ENCODE data around the gene ZNF138. TPM values are rescaled to one million over a fixed set of nuclear protein-coding genes. Genes with fewer than 3 reads are reported as not detected.

ZNF138 gene
- total RNA-seq, 1 experiment from 2014 or later, result 21.4 TPM

DNA sequence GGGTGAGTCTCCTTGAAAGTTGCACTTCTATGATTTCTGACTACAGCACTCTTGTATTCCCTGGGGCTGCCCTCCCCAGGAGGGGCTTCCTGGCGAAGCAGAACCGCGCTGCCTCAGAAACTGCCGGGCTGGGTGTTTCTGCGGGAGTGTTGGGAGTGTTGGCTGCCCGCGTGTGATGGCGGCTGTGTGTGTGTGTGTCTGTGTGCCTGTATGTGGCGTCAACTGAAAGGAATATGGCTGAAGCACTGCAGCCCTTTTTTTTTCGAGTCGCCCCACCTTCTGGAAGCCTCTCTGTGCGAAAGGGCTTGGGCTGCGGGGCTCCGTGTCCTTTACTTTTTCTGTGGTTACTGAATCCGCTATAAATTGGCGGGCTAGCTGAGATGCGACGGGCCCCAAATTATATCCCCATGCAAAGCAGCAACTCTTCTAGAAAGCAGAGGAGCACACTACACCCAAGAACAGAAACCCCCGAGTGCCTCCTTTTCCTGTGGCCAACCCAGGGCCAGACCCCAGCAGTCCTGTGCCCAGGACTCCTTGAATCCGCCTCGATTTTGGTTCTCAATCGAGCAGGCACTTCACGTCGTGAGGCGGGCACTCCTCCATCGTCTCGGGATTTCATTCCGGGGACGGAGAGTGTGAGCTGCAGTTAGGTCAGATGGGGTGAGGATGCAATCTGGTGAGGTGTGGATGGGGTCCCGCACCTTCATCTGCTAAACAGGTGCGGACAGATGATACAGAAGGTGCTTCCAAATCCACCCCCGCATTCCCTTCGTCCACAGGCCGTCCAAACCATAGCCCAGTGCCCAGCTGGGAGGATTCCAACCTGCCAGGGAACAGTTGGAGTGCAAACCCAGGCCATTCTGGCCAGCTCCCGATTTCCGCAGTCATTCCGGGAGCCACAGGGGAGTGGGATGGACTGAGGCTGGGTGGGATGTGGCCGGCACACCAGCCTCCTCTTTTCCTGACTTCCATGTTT is 86.4 kb downstream of the ZNF138 start:
- Mint-ChIP-seq H3K4me1 (peaks cover 2% of the 10 kb centered on the region; the same call in 1 of the 2 replicates), H3K36me3 (peaks cover 17% of the 10 kb centered on the region), H3K4me3 (no peak overlapping the region), H3K27me3 (ENCODE audit: low read depth) (peaks cover 49% of the 10 kb centered on the region), H3K9me3 (peaks cover 32% of the 10 kb centered on the region), H3K27ac (no peak overlapping the region)
- DNase-seq (ENCODE audit: low spot score) (no peak), ATAC-seq (no peak)
- TF ChIP-seq JUN (CRISPR knock-in tag; IDR thresholded peaks at IDR 0.05) (no peak), NR3C1 (CRISPR knock-in tag; conservative IDR thresholded peaks at IDR 0.05; ENCODE audit: low read depth) (no peak), KAT7 (CRISPR knock-in tag; IDR thresholded peaks at IDR 0.05; ENCODE audit: borderline replicate concordance) (no peak)
- CTCF ChIA-PET, result no interaction called here
- POLR2A ChIA-PET, result no interaction called here

DNA sequence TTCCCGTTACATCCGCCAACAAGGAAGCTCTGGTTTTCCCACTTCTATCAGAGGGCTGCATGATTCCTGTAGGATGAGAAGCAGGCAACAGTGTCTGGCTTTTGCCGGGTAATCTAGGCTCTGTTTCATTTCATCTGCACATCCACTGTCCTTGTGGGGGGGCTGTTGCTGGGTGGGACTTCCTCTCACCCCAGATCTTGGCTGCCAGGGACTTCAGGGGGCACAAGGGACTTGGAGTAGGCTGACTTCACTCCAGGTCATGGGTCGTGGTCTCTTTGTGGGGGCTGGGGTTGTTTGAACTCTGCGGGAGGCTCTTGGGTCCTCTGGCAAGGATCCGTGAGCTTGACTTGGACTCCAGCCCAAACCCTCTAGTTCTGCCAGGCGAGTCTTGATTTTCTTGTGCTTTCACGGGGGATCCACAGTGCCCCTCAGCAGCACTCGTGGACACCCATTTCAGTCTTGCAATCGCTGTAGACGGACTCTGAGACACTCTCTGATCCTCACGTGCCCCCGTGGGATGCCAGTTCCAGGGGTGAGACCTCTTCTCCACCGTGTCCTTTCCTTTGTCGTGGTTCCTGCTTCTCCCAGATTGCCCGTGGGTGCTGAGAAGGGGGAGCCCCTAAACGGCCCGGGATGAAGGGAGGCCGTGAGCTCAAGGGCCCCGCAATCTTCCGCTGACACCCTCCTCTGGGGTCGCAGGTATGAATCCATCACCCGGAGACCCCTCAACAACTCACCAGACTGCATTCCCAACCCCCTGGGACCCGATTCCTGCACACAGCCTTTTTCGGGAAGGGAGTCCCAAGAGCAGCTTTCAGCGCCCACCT is 87.4 kb downstream of the ZNF138 start:
- Mint-ChIP-seq H3K4me3 (no peak overlapping the region), H3K9me3 (peaks cover 32% of the 10 kb centered on the region), H3K27me3 (ENCODE audit: low read depth) (peaks cover 43% of the 10 kb centered on the region), H3K4me1 (peaks cover 2% of the 10 kb centered on the region; the same call in 1 of the 2 replicates), H3K36me3 (peaks cover 14% of the 10 kb centered on the region), H3K27ac (no peak overlapping the region)
- CTCF ChIA-PET, result interaction anchor here (0.8 kb wide), 1 partner anchor 57 kb away, joined by 3 read pairs; no protein-coding TSS in a partner anchor
- TF ChIP-seq ZNF121 (CRISPR knock-in tag; IDR thresholded peaks at IDR 0.05), result no peak
- TF ChIP-seq, protein P1, sequence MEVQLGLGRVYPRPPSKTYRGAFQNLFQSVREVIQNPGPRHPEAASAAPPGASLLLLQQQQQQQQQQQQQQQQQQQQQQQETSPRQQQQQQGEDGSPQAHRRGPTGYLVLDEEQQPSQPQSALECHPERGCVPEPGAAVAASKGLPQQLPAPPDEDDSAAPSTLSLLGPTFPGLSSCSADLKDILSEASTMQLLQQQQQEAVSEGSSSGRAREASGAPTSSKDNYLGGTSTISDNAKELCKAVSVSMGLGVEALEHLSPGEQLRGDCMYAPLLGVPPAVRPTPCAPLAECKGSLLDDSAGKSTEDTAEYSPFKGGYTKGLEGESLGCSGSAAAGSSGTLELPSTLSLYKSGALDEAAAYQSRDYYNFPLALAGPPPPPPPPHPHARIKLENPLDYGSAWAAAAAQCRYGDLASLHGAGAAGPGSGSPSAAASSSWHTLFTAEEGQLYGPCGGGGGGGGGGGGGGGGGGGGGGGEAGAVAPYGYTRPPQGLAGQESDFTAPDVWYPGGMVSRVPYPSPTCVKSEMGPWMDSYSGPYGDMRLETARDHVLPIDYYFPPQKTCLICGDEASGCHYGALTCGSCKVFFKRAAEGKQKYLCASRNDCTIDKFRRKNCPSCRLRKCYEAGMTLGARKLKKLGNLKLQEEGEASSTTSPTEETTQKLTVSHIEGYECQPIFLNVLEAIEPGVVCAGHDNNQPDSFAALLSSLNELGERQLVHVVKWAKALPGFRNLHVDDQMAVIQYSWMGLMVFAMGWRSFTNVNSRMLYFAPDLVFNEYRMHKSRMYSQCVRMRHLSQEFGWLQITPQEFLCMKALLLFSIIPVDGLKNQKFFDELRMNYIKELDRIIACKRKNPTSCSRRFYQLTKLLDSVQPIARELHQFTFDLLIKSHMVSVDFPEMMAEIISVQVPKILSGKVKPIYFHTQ (CRISPR knock-in tag; IDR thresholded peaks at IDR 0.05), result no peak
- no peak for TF ChIP-seq JAZF1 (CRISPR knock-in tag; IDR thresholded peaks at IDR 0.05)
- TF ChIP-seq, protein P2, sequence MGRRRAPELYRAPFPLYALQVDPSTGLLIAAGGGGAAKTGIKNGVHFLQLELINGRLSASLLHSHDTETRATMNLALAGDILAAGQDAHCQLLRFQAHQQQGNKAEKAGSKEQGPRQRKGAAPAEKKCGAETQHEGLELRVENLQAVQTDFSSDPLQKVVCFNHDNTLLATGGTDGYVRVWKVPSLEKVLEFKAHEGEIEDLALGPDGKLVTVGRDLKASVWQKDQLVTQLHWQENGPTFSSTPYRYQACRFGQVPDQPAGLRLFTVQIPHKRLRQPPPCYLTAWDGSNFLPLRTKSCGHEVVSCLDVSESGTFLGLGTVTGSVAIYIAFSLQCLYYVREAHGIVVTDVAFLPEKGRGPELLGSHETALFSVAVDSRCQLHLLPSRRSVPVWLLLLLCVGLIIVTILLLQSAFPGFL (CRISPR knock-in tag; IDR thresholded peaks at IDR 0.05; ENCODE audit: borderline replicate concordance), result no peak
- no peak for TF ChIP-seq IRF2 (CRISPR knock-in tag; IDR thresholded peaks at IDR 0.05; ENCODE audit: borderline replicate concordance, low read depth)
- no peak for TF ChIP-seq SP1 (CRISPR knock-in tag; conservative IDR thresholded peaks at IDR 0.05)
- TF ChIP-seq ZNF671 (CRISPR knock-in tag; IDR thresholded peaks at IDR 0.05), result no peak
- no peak for TF ChIP-seq GTF2I (CRISPR knock-in tag; conservative IDR thresholded peaks at IDR 0.05)
- TF ChIP-seq TCF7 (CRISPR knock-in tag; IDR thresholded peaks at IDR 0.05; ENCODE audit: low read depth), result no peak
- no peak for TF ChIP-seq ZNF416 (CRISPR knock-in tag; IDR thresholded peaks at IDR 0.05)
- TF ChIP-seq ETV6 (CRISPR knock-in tag; IDR thresholded peaks at IDR 0.05), result no peak
- TF ChIP-seq NR2C2 (CRISPR knock-in tag; IDR thresholded peaks at IDR 0.05), result no peak
- TF ChIP-seq MYBL2 (CRISPR knock-in tag; IDR thresholded peaks at IDR 0.05), result no peak
- TF ChIP-seq, protein P3, sequence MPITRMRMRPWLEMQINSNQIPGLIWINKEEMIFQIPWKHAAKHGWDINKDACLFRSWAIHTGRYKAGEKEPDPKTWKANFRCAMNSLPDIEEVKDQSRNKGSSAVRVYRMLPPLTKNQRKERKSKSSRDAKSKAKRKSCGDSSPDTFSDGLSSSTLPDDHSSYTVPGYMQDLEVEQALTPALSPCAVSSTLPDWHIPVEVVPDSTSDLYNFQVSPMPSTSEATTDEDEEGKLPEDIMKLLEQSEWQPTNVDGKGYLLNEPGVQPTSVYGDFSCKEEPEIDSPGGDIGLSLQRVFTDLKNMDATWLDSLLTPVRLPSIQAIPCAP (CRISPR knock-in tag; IDR thresholded peaks at IDR 0.05), result no peak
- POLR2A ChIA-PET, result no interaction called here
- DNase-seq (ENCODE audit: low spot score) (no peak), ATAC-seq (no peak)
